SK-N-SH (cell line): Measurements from ENCODE around the gene HIGD1B. TPM values are rescaled to one million over a fixed set of nuclear protein-coding genes. Genes with fewer than 3 reads are reported as not detected.

ENCODE experiments used
- CTCF ChIA-PET: fragments of 300-600, 350-600 bp; formaldehyde crosslinking; extraction: SDS; loops from one replicate; lab custom pipeline; 2021; lab: Yijun Ruan, JAX
- POLR2A ChIA-PET: fragments of 350-600 bp; sonication (Branson Sonifier 250); formaldehyde crosslinking; extraction: SDS; loops from one replicate; lab custom pipeline; 2020; ENCODE audit warnings: antibody characterized with exemption, inconsistent platforms; lab: Yijun Ruan, JAX
- DNase-seq: peaks from one replicate; pipeline ENCODE4 v3.0.0; 2012
- H2AFZ ChIP-seq: fragments of 200-600 bp; sonication (generic); 2 replicates; pipeline ENCODE4 v1.8.1; 2016; ENCODE audit warnings: antibody characterized with exemption, mild to moderate bottlenecking, low read depth
- H3F3A ChIP-seq: fragments of 200-600 bp; sonication (generic); replicated peaks from 2 replicates; pipeline ENCODE3; 2016; ENCODE audit warnings: antibody characterized with exemption, mild to moderate bottlenecking; ENCODE audit not compliant: insufficient read depth
- H3K27ac ChIP-seq, 2 experiments: fragments of 200-500 bp in 1 of 2; fragments of 200-600 bp in 1 of 2; sonication (Bioruptor generic) in 1 of 2; sonication (generic), shearing (Covaris generic) in 1 of 2; 2 replicates each; pipeline versions ENCODE4 v1.5.1 to v1.6.1; 2014 to 2016; ENCODE audit warnings: low read depth in 2 of 2, inconsistent platforms in 1 of 2, low read length in 1 of 2, mild to moderate bottlenecking in 1 of 2, mixed read lengths in 1 of 2
- H3K27me3 ChIP-seq: fragments of 200-600 bp; sonication (generic), shearing (Covaris generic); 2 replicates; pipeline ENCODE4 v1.6.1; 2016; ENCODE audit warnings: mixed run types; ENCODE audit not compliant: insufficient read depth
- H3K36me3 ChIP-seq, 2 experiments: fragments of 200-500 bp in 1 of 2; fragments of 200-600 bp in 1 of 2; sonication (Bioruptor generic) in 1 of 2; sonication (generic) in 1 of 2; replicated peaks in 1 of 2; 2 replicates each; pipeline versions ENCODE3 to v1.5.1; 2014 to 2016; ENCODE audit warnings: low read length in 1 of 2, mild to moderate bottlenecking in 1 of 2; ENCODE audit not compliant: insufficient read depth in 2 of 2, control insufficient read depth in 1 of 2
- H3K4me1 ChIP-seq, 2 experiments: fragments of 200-500 bp in 1 of 2; fragments of 200-600 bp in 1 of 2; sonication (Bioruptor generic) in 1 of 2; sonication (generic), shearing (Covaris generic) in 1 of 2; 2 replicates each; pipeline versions ENCODE4 v1.5.1 to v1.6.1; 2014 to 2016; ENCODE audit warnings: low read depth in 1 of 2, low read length in 1 of 2, mixed run types in 1 of 2; ENCODE audit not compliant: insufficient read depth in 2 of 2, control insufficient read depth in 1 of 2
- H3K4me2 ChIP-seq: fragments of 200-600 bp; sonication (generic), shearing (Covaris generic); 2 replicates; pipeline ENCODE4 v1.6.1; 2017; ENCODE audit warnings: mixed run types
- H3K4me3 ChIP-seq, 2 experiments: fragments of 200-500 bp in 1 of 2; fragments of 200-600 bp in 1 of 2; sonication (Bioruptor generic) in 1 of 2; sonication (generic), shearing (Covaris generic) in 1 of 2; 2 replicates each; pipeline versions ENCODE4 v1.5.1 to v1.8.1; 2014 to 2016; ENCODE audit warnings: low read depth in 2 of 2, inconsistent platforms in 1 of 2, low read length in 1 of 2, mild to moderate bottlenecking in 1 of 2, mixed read lengths in 1 of 2, moderate library complexity in 1 of 2
- H3K79me2 ChIP-seq: fragments of 200-600 bp; sonication (generic); 2 replicates; pipeline ENCODE4 v1.8.1; 2017; ENCODE audit warnings: mild to moderate bottlenecking; ENCODE audit not compliant: insufficient read depth
- H3K9ac ChIP-seq: fragments of 200-600 bp; sonication (generic); 2 replicates; pipeline ENCODE4 v1.6.1; 2017; ENCODE audit warnings: mixed run types
- H3K9me2 ChIP-seq: fragments of 200-600 bp; sonication (generic); 2 replicates; pipeline ENCODE4 v1.6.1; 2017; ENCODE audit warnings: mixed run types
- H3K9me3 ChIP-seq: fragments of 200-600 bp; sonication (generic); 2 replicates; pipeline ENCODE4 v1.6.1; 2017; ENCODE audit warnings: mixed run types, mild to moderate bottlenecking, moderate library complexity
- H4K20me1 ChIP-seq: fragments of 200-600 bp; sonication (generic); 2 replicates; pipeline ENCODE4 v1.6.1; 2017; ENCODE audit warnings: mild to moderate bottlenecking, mixed run types; ENCODE audit not compliant: insufficient read depth
- CHD2 ChIP-seq: fragments of 150-350 bp; IDR thresholded peaks from 2 replicates; pipeline ENCODE4 v1.6.1; 2018; ENCODE audit warnings: low read length; ENCODE audit not compliant: partially characterized antibody
- CTCF ChIP-seq: fragments of 200-600 bp; sonication (generic); IDR thresholded peaks from 2 replicates; pipeline ENCODE4 v1.6.1; 2017; ENCODE audit warnings: antibody characterized with exemption, mild to moderate bottlenecking, moderate library complexity
- ELF1 ChIP-seq: IDR thresholded peaks from 2 replicates; pipeline ENCODE4 v1.4.0; 2012
- EP300 ChIP-seq, 2 experiments: IDR thresholded peaks; 2 replicates each; pipeline versions ENCODE4 v1.4.0 to v1.6.1; 2012; ENCODE audit warnings: borderline replicate concordance in 1 of 2, low read depth in 1 of 2, low read length in 1 of 2
- EZH2phosphoT487 ChIP-seq: fragments of 200-600 bp; sonication (generic); IDR thresholded peaks from 2 replicates; pipeline ENCODE4 v1.6.1; 2017; ENCODE audit warnings: low read depth, mixed run types, mild to moderate bottlenecking, antibody characterized with exemption, moderate library complexity, borderline replicate concordance
- FOXJ3 ChIP-seq: sonication (generic); formaldehyde crosslinking; IDR thresholded peaks from 2 replicates; pipeline ENCODE4 v1.5.1; 2020; ENCODE audit warnings: mild to moderate bottlenecking, missing genetic modification reagents
- GABPA ChIP-seq: IDR thresholded peaks from 2 replicates; pipeline ENCODE4 v1.4.0; 2012; ENCODE audit warnings: low read depth, mild to moderate bottlenecking
- GATA2 ChIP-seq: sonication (generic); formaldehyde crosslinking; IDR thresholded peaks from 2 replicates; pipeline ENCODE4 v1.5.0; 2020; ENCODE audit warnings: mild to moderate bottlenecking, missing genetic modification reagents
- IRF3 ChIP-seq: fragments of 150-350 bp; IDR thresholded peaks from 2 replicates; pipeline ENCODE4 v1.6.1; 2016; ENCODE audit warnings: mild to moderate bottlenecking, low read depth, low read length
- JUND ChIP-seq: IDR thresholded peaks from 2 replicates; pipeline ENCODE4 v1.4.0; 2012
- MAX ChIP-seq: IDR thresholded peaks from 2 replicates; pipeline ENCODE4 v1.4.0; 2012; ENCODE audit warnings: low read depth
- MEF2A ChIP-seq: IDR thresholded peaks from 2 replicates; pipeline ENCODE4 v1.4.0; 2012; ENCODE audit warnings: low read depth, borderline replicate concordance
- MXI1 ChIP-seq: IDR thresholded peaks from 2 replicates; pipeline ENCODE4 v1.6.1; 2012; ENCODE audit warnings: mild to moderate bottlenecking, low read depth, low read length, improper control_type of control experiment
- NRF1 ChIP-seq: IDR thresholded peaks from 2 replicates; pipeline ENCODE4 v1.6.1; 2012; ENCODE audit warnings: low read depth, mild to moderate bottlenecking, low read length
- PBX3 ChIP-seq: IDR thresholded peaks from 2 replicates; pipeline ENCODE4; 2012
- POLR2AphosphoS5 ChIP-seq: IDR thresholded peaks from 2 replicates; pipeline ENCODE4 v1.6.1; 2012; ENCODE audit warnings: low read depth, low read length
- RAD21 ChIP-seq: IDR thresholded peaks from 2 replicates; pipeline ENCODE4 v1.6.1; 2012; ENCODE audit warnings: mild to moderate bottlenecking, low read length
- REST ChIP-seq: IDR thresholded peaks from 2 replicates; pipeline ENCODE4 v1.6.1; 2012; ENCODE audit warnings: mild to moderate bottlenecking, low read depth, low read length, moderate library complexity
- RFX5 ChIP-seq: IDR thresholded peaks from 2 replicates; pipeline ENCODE4 v1.6.1; 2012; ENCODE audit warnings: mild to moderate bottlenecking, improper control_type of control experiment, low read length
- SMC3 ChIP-seq: IDR thresholded peaks from 2 replicates; pipeline ENCODE4 v1.6.1; 2012; ENCODE audit warnings: low read depth, low read length, improper control_type of control experiment
- TAF1 ChIP-seq: IDR thresholded peaks from 2 replicates; pipeline ENCODE4 v1.6.1; 2012; ENCODE audit warnings: low read depth, mild to moderate bottlenecking, low read length, moderate library complexity, borderline replicate concordance
- TCF12 ChIP-seq: IDR thresholded peaks from 2 replicates; pipeline ENCODE4 v1.4.0; 2012
- TEAD4 ChIP-seq: IDR thresholded peaks from 2 replicates; pipeline ENCODE4 v1.4.0; 2012; ENCODE audit warnings: mild to moderate bottlenecking, borderline replicate concordance; ENCODE audit not compliant: insufficient read depth
- ZBTB33 ChIP-seq: IDR thresholded peaks from 2 replicates; pipeline ENCODE4 v1.4.0; 2012; ENCODE audit warnings: low read depth, borderline replicate concordance
- WGBS: methylation state at CpG from one replicate; pipeline ENCODE4 v1.1.6; 2017; ENCODE audit warnings: low lambda C conversion rate; 5-methylcytosine and 5-hydroxymethylcytosine counted together
- polyA plus RNA-seq, 3 experiments: library from polyadenylated mRNA; depleted of rRNA; stranded (reverse); fragments of >200 nt; gene quantifications; 2 replicates each; pipeline ENCODE4 v1.2.3, GENCODE V29; 2012

HIGD1B gene
- polyA plus RNA-seq, 1 of the 3 experiments (the other 2 are of a cell fraction) = not detected

GRCh38 chr17:44878627-44879221 is 31.0 kb downstream of the HIGD1B start:
- Histone ChIP-seq H3K9ac (no peak overlapping the region), H3K79me2 (peaks cover 12% of the 10 kb centered on the region; the same call in 1 of the 2 replicates), H3K9me3 (no peaks in the 10 kb centered on the region), H3K4me1 (no peaks in the 10 kb centered on the region), H3K27me3 (no peaks in the 10 kb centered on the region), H3K27ac (no peak overlapping the region; a peak in 1 of 4 replicates), H3K4me3 (no peak overlapping the region; a peak in 1 of 4 replicates), H3K36me3 (peaks cover 68 to 76% of the 10 kb centered on the region in 2 experiments), H3F3A (peaks cover 30% of the 10 kb centered on the region), H3K4me2 (no peak overlapping the region), H3K9me2 (no peaks in the 10 kb centered on the region), H4K20me1 (0 out of 2 replicates have a peak, but pooled peaks cover 5% of the 10 kb centered on the region), H2AFZ (no peak overlapping the region)
- ChIA-PET CTCF (interaction anchor here (0.6 to 13.9 kb wide), 48 partner anchors 9 to 345 kb away, joined by 3 to 324 read pairs (median 4); partner anchors contain the start of genes EFTUD2 and PLCD3), POLR2A (interaction anchor here (0.8 kb wide), 1 partner anchor 101 kb away, joined by 3 read pairs; no protein-coding TSS in a partner anchor)
- TF ChIP-seq TEAD4 (no peak), MEF2A (no peak), REST (no peak), CHD2 (no peak), MXI1 (no peak), FOXJ3 (no peak), EP300 (IDR thresholded peaks at IDR 0.05; ENCODE audit: borderline replicate concordance in 1 of 2, low read depth in 1 of 2, low read length in 1 of 2) (no peak), CTCF (peak; percentile 80), NRF1 (no peak), RAD21 (peak; percentile 61), ZBTB33 (no peak), RFX5 (no peak), PBX3 (no peak), ELF1 (no peak), IRF3 (no peak), MAX (no peak), TCF12 (no peak), EZH2phosphoT487 (no peak), GATA2 (CRISPR knock-in tag) (no peak), SMC3 (peak; percentile 52), JUND (no peak), TAF1 (no peak), POLR2AphosphoS5 (no peak), GABPA (no peak)
- WGBS = 50% methylated on average over 6 of the region's 6 CpGs
- DNase-seq = peak; percentile 47
